Measurements from ENCODE around the gene SSPN. TPM values are rescaled to one million over a fixed set of nuclear protein-coding genes. Genes with fewer than 3 reads are reported as not detected.

Gene SSPN
- total RNA-seq, 1 donor from 2014 or later: 119 TPM

- ATAC-seq (peak; percentile 84), DNase-seq (ENCODE audit: low spot score) (no peak)
- intact Hi-C loops (cut with DNase I): no loop called here
Observed at GRCh38 chr12:26247873-26248272, 52.5 kb downstream of the SSPN start.

GRCh38 chr12:26250801-26251200 lies 55.4 kb downstream of the SSPN start:
- intact Hi-C loops (cut with DNase I): no loop called here
- DNase-seq (ENCODE audit: low spot score) (no peak), ATAC-seq (no peak)

GRCh38 chr12:26251600-26251999 lies 56.2 kb downstream of the SSPN start:
- ATAC-seq: peak; percentile 92
- DNase-seq (ENCODE audit: low spot score): no peak
- intact Hi-C loops (cut with DNase I): no loop called here

- DNase-seq (ENCODE audit: low spot score): no peak
- intact Hi-C loops (cut with DNase I): no loop called here
- ATAC-seq: no peak
Observed at GRCh38 chr12:26252946-26253345, 57.6 kb downstream of the SSPN start.

GRCh38 chr12:26255893-26256645 lies 60.7 kb downstream of the SSPN start:
- DNase-seq (ENCODE audit: low spot score): no peak
- intact Hi-C loops (cut with DNase I): no loop called here
- ATAC-seq: no peak

GRCh38 chr12:26264215-26264838 lies 69.0 kb downstream of the SSPN start:
- intact Hi-C loops (cut with DNase I): no loop called here
- DNase-seq (ENCODE audit: low spot score): no peak
- ATAC-seq: peak; percentile 34

- intact Hi-C loops (cut with DNase I): no loop called here
- DNase-seq (ENCODE audit: low spot score) (no peak), ATAC-seq (no peak)
Observed at GRCh38 chr12:26265606-26266005, 70.2 kb downstream of the SSPN start.

GRCh38 chr12:26266881-26267280 lies 71.5 kb downstream of the SSPN start:
- DNase-seq (ENCODE audit: low spot score) (no peak), ATAC-seq (no peak)
- intact Hi-C loops (cut with DNase I): no loop called here

- DNase-seq (ENCODE audit: low spot score) (no peak), ATAC-seq (no peak)
- intact Hi-C loops (cut with DNase I): no loop called here
Observed at GRCh38 chr12:26268841-26269561, 73.6 kb downstream of the SSPN start.

- no peak for DNase-seq (ENCODE audit: low spot score)
- intact Hi-C loops (cut with DNase I): no loop called here
- ATAC-seq: no peak
Observed at GRCh38 chr12:26269562-26270284, 74.3 kb downstream of the SSPN start.

GRCh38 chr12:26271024-26271423 lies 75.7 kb downstream of the SSPN start:
- DNase-seq (ENCODE audit: low spot score) (no peak), ATAC-seq (no peak)
- intact Hi-C loops (cut with DNase I): no loop called here

GRCh38 chr12:26271889-26272492 lies 76.6 kb downstream of the SSPN start:
- no peak for ATAC-seq
- peak; percentile 92 for DNase-seq (ENCODE audit: low spot score)
- intact Hi-C loops (cut with DNase I): no loop called here

- DNase-seq (ENCODE audit: low spot score) (no peak), ATAC-seq (no peak)
- intact Hi-C loops (cut with DNase I): no loop called here
Observed at GRCh38 chr12:26272851-26273250, 77.5 kb downstream of the SSPN start.

GRCh38 chr12:26273811-26274210 lies 78.4 kb downstream of the SSPN start:
- ATAC-seq (no peak), DNase-seq (ENCODE audit: low spot score) (no peak)
- intact Hi-C loops (cut with DNase I): no loop called here

GRCh38 chr12:26274441-26275312 lies 79.3 kb downstream of the SSPN start:
- DNase-seq (ENCODE audit: low spot score) (peak; percentile 85), ATAC-seq (peak; percentile 97)
- intact Hi-C loops (cut with DNase I): no loop called here

- no peak for DNase-seq (ENCODE audit: low spot score)
- intact Hi-C loops (cut with DNase I): no loop called here
- peak; percentile 52 for ATAC-seq
Observed at GRCh38 chr12:26275313-26276131, 80.1 kb downstream of the SSPN start.

- DNase-seq (ENCODE audit: low spot score) (no peak), ATAC-seq (no peak)
Observed at GRCh38 chr12:26276709-26277108, 81.3 kb downstream of the SSPN start.

More at GRCh38 chr12:26276709-26277108, 81.3 kb downstream of the SSPN start:
- intact Hi-C loops (cut with DNase I): no loop called here

Measured in sciatic nerve (tissue), 2 donors.